Fibroblast of skin of left biceps (primary cell): ENCODE results near the gene TMEM41B.

Source experiments
- DNase-seq, 2 experiments: peaks; one replicate each; pipeline ENCODE4 v3.0.0-alpha.2; 2013; ENCODE audit warnings: low read depth in 2 of 2

Gene TMEM41B

DNA sequence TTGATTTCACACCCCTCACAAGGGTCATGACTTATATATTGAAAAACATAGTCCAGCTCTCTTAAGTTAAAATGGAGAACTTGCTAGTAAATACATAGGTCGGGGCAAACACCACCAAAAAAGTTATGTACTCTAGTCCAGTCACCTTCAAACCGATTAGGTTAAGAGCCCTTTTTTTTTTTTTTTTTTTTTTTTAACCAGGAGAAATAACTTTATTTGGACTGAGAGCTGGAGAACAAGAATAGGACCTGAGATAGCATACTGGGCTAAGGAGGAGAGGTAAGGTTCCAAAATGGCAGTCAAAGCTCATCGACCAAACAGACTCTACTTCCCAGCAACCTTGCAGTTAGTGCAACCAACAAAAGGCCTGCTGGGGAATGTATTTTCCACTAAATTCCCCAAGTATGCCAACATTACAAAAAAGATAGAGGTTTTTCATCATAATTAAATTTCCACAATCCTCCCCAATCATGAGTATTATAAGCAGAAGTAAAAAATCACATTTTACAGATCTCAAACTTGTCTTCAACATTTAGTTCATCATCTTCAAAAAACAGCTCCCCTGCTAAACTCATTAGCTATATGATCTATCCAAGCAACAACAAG, 3.8 kb downstream of the TMEM41B start:
- DNase-seq = no peak

DNA sequence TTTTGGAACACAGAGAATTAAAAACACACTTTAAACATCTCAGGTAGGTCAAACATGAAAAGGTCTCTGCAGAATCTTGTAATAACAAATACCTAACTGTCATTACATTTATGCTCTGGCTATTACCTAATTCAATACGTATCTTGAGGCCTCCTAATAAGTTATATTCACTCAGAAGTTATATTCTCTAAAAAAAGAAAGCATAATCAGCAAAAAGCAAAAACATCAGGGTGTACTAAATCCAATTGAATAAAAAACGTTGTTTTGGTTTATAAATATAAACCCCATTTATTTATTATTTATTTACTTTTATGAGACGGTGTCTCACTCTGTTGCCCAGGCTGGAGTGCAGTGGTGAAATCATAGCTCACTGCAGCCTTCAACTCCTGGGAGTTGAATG, 10.2 kb downstream of the TMEM41B start:
- DNase-seq = no peak

DNA sequence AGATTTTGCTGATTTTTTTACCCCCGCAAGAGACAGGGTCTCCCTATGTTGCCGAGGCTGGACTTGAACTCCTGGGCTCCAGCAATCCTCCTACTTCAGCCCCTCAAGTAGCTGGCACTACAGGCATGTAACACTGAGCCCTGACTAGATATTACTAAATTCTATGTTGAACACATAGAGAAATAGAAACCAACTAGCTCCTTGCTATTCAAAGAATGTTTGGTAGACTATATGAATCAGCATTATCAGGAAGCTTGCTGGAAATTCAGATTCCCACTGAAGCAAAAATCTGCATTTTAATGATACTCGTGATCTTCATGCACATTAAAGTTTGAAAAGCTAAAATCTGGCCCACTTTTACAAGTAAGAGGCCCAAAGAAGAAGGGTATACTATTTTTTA, 11.9 kb downstream of the TMEM41B start:
- no peak for DNase-seq

DNA sequence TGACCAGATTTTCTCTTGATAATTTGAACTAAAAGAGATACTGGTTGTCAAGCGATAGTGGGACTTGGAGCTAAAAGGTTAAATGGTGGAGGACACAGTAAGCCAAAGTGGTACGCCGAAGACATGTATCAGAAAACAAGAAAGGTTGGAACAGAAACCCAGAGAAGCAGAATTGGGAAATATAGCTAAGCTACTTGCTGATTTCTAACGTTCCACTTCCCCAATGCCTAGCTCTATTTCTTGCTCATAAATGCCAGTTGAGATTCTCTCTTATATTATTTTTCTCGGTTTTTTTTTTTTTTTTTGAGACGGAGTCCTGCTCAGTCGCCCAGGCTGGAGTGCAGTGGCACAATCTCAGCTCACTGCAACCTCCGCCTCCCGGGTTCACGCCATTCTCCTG, 12.7 kb downstream of the TMEM41B start:
- no peak for DNase-seq

DNA sequence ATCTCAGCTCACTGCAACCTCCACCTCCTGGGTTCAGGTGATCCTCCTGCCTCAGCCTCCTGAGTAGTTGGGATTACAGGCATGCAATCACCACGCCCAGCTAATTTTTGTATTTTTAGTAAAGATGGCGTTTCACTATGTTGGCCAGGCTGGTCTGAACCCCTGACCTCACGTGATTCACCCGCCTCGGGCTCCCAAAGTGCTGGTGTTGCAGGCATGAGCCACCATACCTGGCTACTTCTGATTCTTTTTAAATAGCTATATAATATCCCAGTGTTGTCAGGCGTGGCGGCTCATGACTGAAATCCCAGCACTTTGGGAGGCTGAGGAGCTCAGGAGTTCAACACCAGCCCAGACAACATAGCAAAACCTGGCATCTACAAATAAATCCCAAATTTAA, 20.7 kb downstream of the TMEM41B start:
- no peak for DNase-seq

DNA sequence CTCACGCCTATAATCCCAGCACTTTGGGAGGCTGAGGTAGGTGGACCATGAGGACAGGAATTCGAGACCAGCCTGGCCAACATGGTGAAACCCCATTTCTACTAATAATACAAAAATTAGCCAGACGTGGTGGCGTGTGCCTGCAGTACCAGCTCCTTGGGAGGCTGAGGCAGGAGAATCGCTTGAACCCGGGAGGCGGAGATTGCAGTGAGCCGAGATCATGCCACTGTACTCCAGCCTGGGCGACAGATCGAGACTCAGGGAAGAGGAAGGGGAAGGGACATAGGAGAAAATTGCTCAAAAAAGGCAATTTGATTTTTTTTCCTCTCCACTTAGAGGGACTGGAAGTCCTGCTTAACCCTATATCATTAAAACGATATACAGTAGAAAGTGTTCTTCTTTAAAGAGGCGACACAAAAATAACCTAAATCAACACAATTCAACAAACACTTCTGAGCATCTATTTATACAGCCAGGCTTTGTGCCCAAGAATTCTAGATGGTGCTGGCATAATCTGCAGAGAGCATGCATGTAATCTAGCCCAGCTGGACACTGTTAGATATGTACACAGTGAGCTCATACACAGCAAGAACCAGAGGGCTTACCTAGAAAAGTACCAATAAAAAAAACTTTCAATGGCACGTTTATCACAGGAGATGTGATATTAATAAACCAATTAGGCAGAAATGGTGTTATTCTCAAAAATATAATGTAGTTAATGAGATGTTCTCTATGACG, 28.4 kb downstream of the TMEM41B start:
- DNase-seq = no peak

DNA sequence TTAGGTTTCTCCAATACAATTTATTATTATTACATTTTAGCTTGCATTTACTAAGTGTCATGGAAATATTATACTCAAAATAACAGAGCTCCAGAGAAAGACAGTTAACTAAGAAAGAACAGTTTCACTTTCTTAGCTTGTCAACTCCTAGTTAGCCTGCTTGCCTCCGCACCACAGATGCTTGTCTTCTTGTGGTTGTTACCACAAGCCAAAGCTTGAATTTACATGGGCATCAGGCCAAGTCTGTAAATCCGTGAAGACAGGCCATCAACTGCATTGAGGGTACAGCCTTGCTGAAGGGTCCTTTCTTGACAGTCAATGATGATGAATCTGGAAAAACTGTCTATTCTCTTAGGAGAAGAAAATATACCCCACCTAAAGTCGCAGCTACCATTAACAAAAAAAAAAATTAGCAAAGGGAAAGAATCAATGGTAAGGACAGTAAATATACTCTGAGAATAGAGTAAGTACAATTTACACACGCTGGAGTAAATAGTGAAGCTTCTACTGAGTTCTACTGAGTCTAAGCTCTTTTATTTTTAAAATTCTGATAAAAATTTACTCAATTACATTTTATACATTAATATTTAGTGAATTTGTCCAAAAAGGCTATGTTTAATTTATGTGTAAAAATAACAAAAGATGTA, 33.6 kb downstream of the TMEM41B start:
- DNase-seq = peak in 1 of 2 experiments; percentile 48

DNA sequence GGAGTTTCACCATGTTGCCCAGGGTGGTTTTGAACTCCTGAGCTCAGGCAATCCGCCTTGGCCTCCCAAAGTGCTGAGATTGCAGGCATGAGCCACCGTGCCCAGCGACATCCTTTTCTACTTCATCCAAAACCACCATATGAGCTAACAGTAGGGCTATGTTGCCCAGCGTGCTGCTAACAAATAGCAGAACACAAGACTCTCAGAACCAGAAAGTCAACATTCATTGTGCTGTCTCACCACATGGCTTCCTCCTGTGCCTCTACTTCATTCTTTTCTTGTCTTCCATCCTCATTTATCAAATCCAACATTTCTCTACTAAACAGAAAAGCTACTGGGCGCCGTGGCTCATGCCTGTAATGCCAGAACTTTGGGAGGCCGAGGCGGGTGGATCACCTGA, 37.2 kb downstream of the TMEM41B start:
- DNase-seq = no peak

DNA sequence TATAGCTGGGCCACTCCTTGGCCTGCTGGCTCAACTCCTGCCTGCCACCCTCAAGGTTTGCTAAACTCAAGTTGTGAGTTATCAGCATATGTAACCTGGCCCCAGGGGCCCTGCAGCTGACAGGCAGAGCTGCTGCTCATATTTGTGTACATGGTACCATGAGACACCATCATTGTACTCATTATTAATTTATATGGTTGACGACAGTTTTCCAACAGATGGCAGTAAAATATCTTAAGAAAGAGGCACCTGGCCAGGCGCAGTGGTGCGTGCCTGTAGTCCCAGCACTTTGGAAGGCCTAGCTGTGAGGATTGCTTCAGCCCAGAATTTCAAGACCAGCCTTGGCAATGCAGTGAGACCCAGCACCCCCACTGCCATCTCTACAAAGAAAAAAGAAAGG, 37.8 kb downstream of the TMEM41B start:
- DNase-seq = no peak

DNA sequence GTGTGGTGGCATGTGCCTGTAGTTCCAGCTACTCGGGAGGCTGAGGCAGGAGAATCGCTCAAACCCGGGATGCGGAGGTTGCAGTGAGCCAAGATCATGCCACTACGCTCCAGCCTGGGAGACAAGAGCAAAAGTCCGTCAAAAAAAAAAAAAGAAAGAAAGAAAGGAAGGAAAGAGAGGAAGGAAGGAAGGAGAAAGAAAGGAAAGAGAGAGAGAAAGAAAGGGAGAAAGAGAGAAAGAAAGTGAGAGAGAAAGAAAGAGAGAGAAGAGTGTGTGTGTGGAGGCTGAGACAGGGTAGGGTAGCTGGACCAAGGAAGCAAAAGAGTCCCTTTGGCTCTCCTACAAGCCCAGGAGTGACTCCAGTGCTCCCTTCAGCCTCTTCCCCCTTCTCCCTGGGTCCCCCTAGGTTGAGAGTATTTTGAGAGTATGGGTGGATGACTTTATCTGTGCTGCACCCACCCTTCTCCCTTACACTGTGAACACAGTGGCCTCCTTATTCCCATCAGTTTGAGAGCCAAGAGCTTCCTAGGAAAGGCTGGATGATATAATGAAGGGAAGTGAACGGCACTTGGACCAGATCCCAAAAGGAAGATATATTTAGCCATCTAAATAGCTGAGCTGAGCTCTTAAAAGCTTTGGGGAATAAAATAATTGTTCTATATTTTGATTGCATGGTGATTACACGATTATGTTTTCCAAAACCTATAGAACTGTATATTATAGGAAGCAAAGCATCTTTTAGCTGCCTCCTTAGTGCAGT, 39.7 kb downstream of the TMEM41B start:
- no peak for DNase-seq

DNA sequence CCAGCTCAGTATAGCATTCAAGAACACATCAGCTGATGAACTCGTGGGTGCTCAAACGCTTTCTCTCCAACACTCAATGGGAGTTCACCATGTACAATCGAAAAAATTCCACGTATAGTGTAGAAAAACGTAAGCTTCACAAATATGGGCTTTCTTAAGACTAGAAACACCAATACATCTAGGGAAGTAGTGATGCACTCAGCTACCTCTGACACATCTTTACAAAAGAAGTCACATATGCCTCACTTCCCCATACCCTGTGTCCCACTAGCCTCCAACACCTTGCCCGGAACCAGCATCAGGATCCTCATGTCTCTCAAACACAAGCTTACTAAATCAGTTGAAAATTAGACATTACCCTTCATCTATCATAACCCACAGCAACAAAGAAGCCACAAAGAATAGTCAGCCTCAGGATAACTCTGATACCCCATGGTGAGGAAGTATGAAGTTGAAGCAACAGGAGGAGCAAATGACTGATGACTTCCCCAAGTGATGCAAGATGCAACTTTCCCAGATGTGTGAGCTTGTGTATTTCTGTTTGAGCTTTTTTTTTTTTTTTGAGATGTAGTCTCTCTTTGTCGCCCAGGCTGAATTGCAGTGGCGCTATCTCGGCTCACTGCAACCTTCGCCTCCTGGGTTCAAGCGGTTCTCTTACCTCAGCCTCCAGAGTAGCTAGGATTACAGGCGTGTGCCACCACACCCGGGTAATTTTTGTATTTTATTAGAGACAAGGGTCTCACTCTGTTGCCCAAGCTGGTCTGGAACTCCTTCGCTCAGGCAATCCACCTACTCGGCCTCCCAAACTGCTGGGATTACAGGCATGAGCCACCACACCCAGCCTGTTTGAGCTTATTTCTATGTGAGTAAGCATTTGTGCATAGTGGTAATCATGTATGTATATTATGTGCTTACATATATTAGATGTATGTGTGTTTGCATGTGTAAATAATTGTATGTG, 40.7 kb downstream of the TMEM41B start:
- DNase-seq = peak; percentile 66 to 73

DNA sequence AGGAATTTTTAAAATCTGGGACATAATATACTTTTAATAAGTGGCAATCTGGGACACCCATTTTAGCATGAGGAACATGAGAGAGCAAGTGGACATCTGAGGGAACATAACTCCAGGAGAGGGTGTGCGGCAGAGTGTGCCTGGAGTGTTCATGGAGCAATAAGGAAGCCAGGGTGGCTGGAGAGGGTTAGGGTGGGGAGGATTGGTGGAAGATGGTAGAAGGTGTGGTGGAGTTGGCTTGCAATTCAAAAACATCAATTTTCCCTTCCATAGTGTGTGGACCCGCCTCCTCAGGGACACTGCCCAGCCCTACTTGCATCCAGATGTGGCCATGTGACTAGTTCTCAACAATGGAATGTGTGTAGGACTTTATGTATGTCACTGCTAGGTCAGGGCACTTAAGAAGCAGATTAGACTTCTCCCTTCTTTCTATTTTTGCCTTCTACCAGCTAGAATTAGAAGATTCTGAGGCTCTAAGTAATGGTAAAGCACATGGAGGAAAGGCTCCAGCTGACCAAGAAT, 44.8 kb downstream of the TMEM41B start:
- no peak for DNase-seq

DNA sequence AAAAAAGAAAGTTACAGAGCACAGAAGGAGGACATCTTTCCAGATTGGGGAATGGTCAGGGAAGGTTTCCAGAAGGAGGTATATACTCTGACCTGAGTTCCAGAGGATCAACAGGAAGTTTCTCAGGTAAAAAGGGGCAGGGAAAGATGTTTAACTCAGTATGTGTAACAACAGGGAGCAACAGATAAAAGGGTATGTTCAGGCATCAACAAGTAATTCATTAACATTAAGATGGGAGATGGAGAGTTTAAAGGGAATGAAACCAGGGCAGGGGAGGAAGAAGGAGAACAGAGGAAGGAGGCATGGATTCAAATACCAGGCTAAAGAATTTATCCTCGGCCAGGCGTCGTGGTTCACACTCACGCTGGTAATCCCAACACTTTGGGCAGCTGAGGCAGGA, 46.7 kb downstream of the TMEM41B start:
- DNase-seq = no peak

DNA sequence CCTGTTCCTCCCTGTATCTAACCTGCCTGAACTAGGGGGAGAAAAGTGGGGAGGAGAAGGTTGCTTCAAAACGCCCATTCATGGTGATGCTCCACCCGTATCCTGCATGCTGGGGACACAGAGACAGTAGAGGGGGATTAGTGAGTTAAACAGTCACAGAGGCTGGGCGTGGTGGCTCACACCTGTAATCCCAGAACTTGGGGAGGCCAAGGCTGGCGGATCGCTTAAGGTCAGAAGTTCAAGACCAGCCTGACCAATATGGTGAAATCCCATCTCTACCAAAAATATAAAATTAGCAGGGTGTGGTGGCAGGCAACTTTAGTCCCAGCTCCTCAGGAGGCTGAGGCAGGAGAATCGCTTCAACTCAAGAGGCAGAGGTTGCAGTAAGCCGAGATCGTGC, 47.5 kb downstream of the TMEM41B start:
- no peak for DNase-seq

DNA sequence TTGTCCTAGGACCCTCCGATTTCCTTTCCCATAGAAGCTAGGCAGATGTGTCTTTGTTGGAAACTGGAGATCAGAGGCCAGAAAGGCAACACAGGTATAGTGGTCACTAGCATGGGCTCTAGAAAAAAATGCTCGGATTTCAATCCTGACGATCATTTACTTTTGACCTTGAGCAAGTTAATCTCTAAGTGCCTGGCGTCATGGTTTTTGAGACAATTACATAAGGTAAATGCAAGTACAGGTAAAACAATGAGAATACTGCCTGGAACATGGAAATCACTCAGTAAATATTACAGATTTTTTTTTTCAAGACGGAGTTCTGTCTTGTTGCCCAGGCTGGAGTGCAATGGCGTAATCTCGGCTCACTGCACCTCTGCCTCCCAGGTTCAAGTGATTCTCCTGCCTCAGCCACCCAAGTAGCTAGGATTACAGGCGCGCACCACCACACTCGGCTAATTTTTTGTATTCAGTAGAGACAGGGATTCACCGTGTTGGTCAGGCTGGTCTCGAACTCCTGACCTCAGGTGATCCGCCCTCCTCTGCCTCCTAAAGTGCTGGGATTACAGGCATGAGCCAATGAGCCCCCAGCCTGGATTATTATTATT, 48.2 kb downstream of the TMEM41B start:
- DNase-seq = no peak

DNA sequence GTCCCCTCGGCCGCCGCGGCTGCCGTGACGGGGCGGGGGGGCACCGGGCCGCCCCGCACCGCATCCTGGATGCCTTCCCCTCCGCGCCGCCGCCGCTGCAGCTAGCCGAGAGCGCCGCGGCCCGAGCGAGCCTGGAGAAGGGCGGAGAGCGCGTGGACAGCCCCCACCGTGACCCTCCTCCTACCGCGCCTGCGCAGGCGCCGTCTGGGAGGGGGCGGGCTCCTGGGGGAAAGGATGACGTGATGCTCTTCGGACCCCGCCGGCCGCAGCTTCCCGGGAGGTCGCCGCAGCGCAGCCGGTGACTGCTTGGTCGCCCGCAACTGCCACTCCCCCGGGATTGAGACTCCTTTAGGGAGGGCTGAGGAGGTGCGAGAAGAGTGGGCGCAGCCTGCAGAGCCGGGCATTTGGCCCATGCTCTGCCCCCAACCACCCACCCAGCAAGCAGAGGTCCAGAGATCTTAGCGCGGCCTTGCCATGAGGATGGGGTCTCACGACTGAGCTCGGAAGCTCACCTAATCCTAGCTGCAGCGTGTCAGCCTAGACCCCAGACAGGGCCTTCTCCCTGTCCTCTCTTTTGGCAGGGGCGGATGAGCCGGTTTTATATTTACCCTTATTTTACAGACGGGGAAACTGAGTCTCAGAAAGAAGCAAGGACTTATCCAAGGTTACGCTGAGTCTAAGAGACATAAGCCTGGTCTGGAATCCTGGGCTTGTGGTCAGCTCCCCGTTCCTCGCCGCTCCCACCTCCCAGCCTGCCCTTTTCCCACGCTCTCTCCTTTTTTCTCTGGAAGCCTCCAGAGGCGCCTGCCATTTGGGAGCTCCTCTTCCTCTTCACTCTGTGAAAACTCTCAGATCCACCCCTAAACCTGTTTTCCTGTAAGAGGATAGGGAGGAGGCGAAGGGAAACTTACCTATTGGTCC, 48.9 kb downstream of the TMEM41B start, which contains the start of gene DENND5A:
Gene DENND5A, minus strand, starts transcription at position 140 of the 921 bp plus-strand sequence. CDS start 281 bp downstream, outside the sequence.
- DNase-seq = peak; percentile 58 to 63

DNA sequence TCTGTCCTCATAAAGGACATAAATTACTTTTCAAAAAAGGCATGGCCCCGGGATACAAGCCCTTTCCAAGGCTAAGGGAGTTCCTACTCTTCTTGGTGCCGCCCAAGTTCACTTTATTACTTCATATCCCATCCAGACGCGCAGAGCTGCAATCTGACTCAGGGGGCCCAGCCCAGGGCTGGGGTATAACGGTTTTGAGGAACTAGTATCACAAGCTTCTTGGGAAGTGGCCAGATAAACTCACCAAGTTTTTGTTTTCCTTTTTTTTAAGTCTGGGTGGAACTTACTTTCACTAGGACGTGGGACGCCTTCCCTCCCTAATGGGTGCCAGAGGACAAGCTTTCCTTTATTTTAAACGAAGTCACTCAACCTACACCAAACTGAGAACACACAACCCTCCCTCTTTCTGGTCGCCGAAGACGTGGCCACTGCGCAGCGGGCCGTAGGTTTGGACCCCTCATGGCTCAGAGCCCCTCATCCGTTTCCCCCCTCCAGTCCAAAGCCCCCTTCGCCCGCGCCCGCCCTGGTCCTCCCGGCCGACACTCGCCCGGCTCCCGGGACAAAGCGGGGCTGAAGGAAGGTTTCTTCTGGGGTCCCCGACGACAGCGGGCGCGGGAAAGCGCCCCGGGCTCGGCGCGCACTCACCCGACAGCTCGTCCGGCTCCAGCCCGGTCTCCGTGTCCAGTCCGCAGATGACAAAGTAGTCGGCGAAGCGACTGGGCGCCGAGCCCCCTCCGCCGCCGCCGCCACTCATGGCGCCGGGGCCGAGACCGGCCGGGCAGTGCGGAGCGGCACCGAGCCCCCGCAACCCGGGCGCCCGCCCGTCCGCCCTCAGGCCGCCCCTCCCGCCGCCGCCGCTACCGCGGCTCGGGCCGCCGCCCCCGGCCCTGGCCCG, 49.8 kb downstream of the TMEM41B start:
- DNase-seq = peak; percentile 56 to 62

DNA sequence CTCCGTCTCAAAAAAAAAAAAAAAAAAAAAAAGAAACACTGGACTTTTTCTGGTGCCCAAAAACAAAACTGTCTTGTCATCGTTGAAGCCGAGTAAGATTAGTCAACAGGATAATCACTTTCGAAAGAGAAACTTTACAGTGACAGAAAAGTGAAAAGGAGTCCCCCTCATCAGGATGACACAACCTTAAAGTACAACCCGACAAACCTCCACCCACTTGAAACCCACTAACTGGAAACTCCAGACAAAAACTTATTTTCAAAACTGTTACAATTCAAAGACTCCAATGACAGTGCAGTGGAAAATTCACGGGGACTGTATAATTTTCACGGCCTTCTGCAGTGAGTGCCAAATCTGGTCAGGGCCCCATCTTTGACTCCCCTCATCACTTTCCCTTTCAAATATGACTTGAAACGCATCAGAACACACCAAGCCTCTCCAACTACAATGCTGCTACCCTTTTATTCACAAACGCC, 50.5 kb downstream of the TMEM41B start:
- DNase-seq = no peak
